ENCODE results near the gene SH3PXD2A. TPM values are rescaled to one million over a fixed set of nuclear protein-coding genes. Genes with fewer than 3 reads are reported as not detected.

Gene SH3PXD2A
- total and polyA plus RNA-seq, 9 of the 15 experiments (the other 6 are each of a cell fraction or from before 2014, with no cell fraction given), result 0.41 to 9.3 (median 2.5) TPM

GRCh38 chr10:103793920-103794883 is 61.2 kb downstream of the SH3PXD2A start:
- POLR2A ChIA-PET, result interaction anchor here (0.7 to 1.0 kb wide), 3 partner anchors 282 to 385 kb away, joined by 3 to 4 read pairs (median 3); no protein-coding TSS in a partner anchor
- Histone ChIP-seq H3K27me3 (ENCODE audit: control insufficient read depth in 2 of 2, insufficient read depth in 2 of 2, low read length in 2 of 2) (peaks cover 4 to 44% of the 10 kb centered on the region in 2 experiments; a peak in 4 of 5 replicates), H3K4me1 (replicated peaks in 1 of 2; ENCODE audit: control insufficient read depth in 2 of 2, insufficient read depth in 2 of 2, low read length in 2 of 2) (no peaks in the 10 kb centered on the region; a peak in 1 of 5 replicates), H2AFZ (ENCODE audit: low read depth, low read length) (no peak overlapping the region), H3K4me3 (no peak overlapping the region), H3K4me2 (ENCODE audit: insufficient read depth, low read length) (no peak overlapping the region), H4K20me1 (replicated peaks; ENCODE audit: control insufficient read depth, insufficient read depth, low read length) (no peaks in the 10 kb centered on the region), H3K79me2 (ENCODE audit: control insufficient read depth, insufficient read depth, low read length) (no peaks in the 10 kb centered on the region), H3K9ac (ENCODE audit: insufficient read depth in 1 of 2, low read depth in 2 of 2, low read length in 2 of 2) (no peak overlapping the region), H3K27ac (ENCODE audit: extremely low read depth, low read depth, low read length) (no peak overlapping the region), H3K9me3 (replicated peaks; ENCODE audit: control insufficient read depth, insufficient read depth, low read depth, low read length) (no peaks in the 10 kb centered on the region), H3K9me1 (ENCODE audit: control insufficient read depth, insufficient read depth, low read length) (no peaks in the 10 kb centered on the region), H3K36me3 (ENCODE audit: control insufficient read depth, insufficient read depth, low read length) (no peaks in the 10 kb centered on the region)
- WGBS (ENCODE audit: insufficient coverage, low coverage, missing lambda C conversion rate), result 1% methylated on average over 11 of the region's 13 CpGs
- in situ Hi-C loops (cut with MboI) (no loop called here), intact Hi-C loops (cut with micrococcal nuclease) (no loop called here)
- CTCF ChIA-PET (ENCODE audit: low intra/inter-chr PET ratio), result no interaction called here
- no TSS peak for BruUV-seq (replicated peaks)
- DNase-seq (ENCODE audit: extremely low read depth in 1 of 4, low spot score in 3 of 4) (no peak), ATAC-seq (no peak), FAIRE-seq (no peak)
- TF ChIP-seq ATF4 (CRISPR knock-in tag; IDR thresholded peaks at IDR 0.05) (no peak), STAG1 (CRISPR knock-in tag; IDR thresholded peaks at IDR 0.05; ENCODE audit: borderline replicate concordance) (no peak), BDP1 (IDR thresholded peaks at IDR 0.05; ENCODE audit: insufficient read depth, insufficient read length) (no peak), E2F5 (CRISPR knock-in tag; IDR thresholded peaks at IDR 0.05) (no peak), ZFPM2 (CRISPR knock-in tag; IDR thresholded peaks at IDR 0.05) (no peak), ZNF3 (CRISPR knock-in tag; IDR thresholded peaks at IDR 0.05) (no peak), ZNF24 (IDR thresholded peaks at IDR 0.05) (no peak), RBM15 (IDR thresholded peaks at IDR 0.05; ENCODE audit: insufficient read depth, low read length) (no peak)

Measured in K562 (cell line).